Stimulated activated naive CD8-positive, alpha-beta T cell treated with anti-CD3 and anti-CD28 coated beads, Interleukin-15, Interleukin-2, amounts not matched to agents 100 ng/mL and 50 ng/mL, for 24 hours (primary cell): Measurements from ENCODE around the gene CYB5D1.
A peak's percentile ranks its signal among the peaks of the same experiment; 100 is the strongest.

Experiments
- H3K27ac Mint-ChIP-seq: one replicate; pipeline ENCODE4 v1.8.0; 2021; ENCODE audit warnings: mild to moderate bottlenecking, mixed read lengths
- H3K27me3 Mint-ChIP-seq: one replicate; pipeline ENCODE4 v1.8.0; 2021; ENCODE audit warnings: mixed read lengths
- H3K36me3 Mint-ChIP-seq: one replicate; pipeline ENCODE4 v1.8.0; 2021; ENCODE audit warnings: low read depth, mixed read lengths
- H3K4me1 Mint-ChIP-seq: one replicate; pipeline ENCODE4 v1.8.0; 2021; ENCODE audit warnings: low read depth, mixed read lengths
- H3K4me3 Mint-ChIP-seq: one replicate; pipeline ENCODE4 v1.8.0; 2021; ENCODE audit warnings: mild to moderate bottlenecking, mixed read lengths
- H3K9me3 Mint-ChIP-seq: one replicate; pipeline ENCODE4 v1.8.0; 2021; ENCODE audit warnings: mixed read lengths

Gene CYB5D1

GRCh38 chr17:7825206-7825990 lies 32.4 kb upstream of the CYB5D1 start:
- no peak overlapping the region for H3K27ac Mint-ChIP-seq
- H3K27me3 Mint-ChIP-seq: peaks cover 3% of the 10 kb centered on the region
- H3K4me3 Mint-ChIP-seq: no peak overlapping the region

GRCh38 chr17:7830616-7831015 lies 27.2 kb upstream of the CYB5D1 start:
- H3K9me3 Mint-ChIP-seq: no peaks in the 10 kb centered on the region
- H3K27me3 Mint-ChIP-seq: peaks cover 7% of the 10 kb centered on the region
- peaks cover 19% of the 10 kb centered on the region for H3K4me1 Mint-ChIP-seq

More at GRCh38 chr17:7825206-7825990, 32.4 kb upstream of the CYB5D1 start:
- H3K9me3 Mint-ChIP-seq: no peaks in the 10 kb centered on the region
- no peaks in the 10 kb centered on the region for H3K4me1 Mint-ChIP-seq
- H3K36me3 Mint-ChIP-seq: no peaks in the 10 kb centered on the region

GRCh38 chr17:7831233-7831632 lies 26.6 kb upstream of the CYB5D1 start:
- Mint-ChIP-seq H3K36me3 (no peaks in the 10 kb centered on the region), H3K4me3 (no peak overlapping the region), H3K27ac (no peak overlapping the region), H3K27me3 (peaks cover 7% of the 10 kb centered on the region), H3K9me3 (no peaks in the 10 kb centered on the region), H3K4me1 (peaks cover 22% of the 10 kb centered on the region)

More at GRCh38 chr17:7830616-7831015, 27.2 kb upstream of the CYB5D1 start:
- Mint-ChIP-seq H3K36me3 (no peaks in the 10 kb centered on the region), H3K4me3 (no peak overlapping the region), H3K27ac (no peak overlapping the region)

DNA sequence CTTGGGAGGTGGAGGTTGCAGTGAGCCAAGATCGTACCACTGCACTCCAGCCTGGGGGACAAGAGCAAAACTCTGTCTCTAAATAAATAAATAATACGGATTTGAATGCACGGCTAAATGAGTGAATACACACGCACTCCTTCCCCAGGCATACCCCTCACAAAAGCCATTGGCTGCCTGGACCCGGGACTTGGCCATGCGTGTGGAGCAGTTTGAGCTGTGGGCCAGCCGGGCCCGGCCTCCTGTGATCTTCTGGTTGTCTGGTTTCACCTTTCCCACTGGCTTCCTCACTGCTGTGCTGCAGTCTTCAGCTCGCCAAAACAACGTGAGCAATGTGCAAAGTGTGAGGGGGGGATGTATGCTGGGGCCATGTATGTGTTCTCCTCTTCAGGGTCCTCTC lies 25.4 kb upstream of the CYB5D1 start:
- Mint-ChIP-seq H3K9me3 (no peaks in the 10 kb centered on the region), H3K27me3 (peaks cover 7% of the 10 kb centered on the region), H3K36me3 (no peaks in the 10 kb centered on the region), H3K4me3 (no peak overlapping the region), H3K27ac (no peak overlapping the region), H3K4me1 (peaks cover 34% of the 10 kb centered on the region)

- Mint-ChIP-seq H3K4me3 (peak overlapping the region; percentile 90), H3K27me3 (peaks cover 4% of the 10 kb centered on the region), H3K36me3 (no peaks in the 10 kb centered on the region), H3K27ac (peak overlapping the region; percentile 66), H3K9me3 (no peaks in the 10 kb centered on the region), H3K4me1 (peaks cover 39% of the 10 kb centered on the region)
Measured at GRCh38 chr17:7833011-7833794, 24.6 kb upstream of the CYB5D1 start.

GRCh38 chr17:7833795-7834541 lies 23.8 kb upstream of the CYB5D1 start, which contains the start of gene KDM6B:
Gene KDM6B (plus strand): TSS chr17:7834217. CDS start chr17:7845555, 11,338 bp downstream.
- H3K36me3 Mint-ChIP-seq: no peaks in the 10 kb centered on the region
- H3K27ac Mint-ChIP-seq: peak within 1 kb of the TSS; percentile 95
- H3K4me3 Mint-ChIP-seq: peak within 1 kb of the TSS; percentile 90
- peaks cover 46% of the 10 kb centered on the region for H3K4me1 Mint-ChIP-seq
- peaks cover 4% of the 10 kb centered on the region for H3K27me3 Mint-ChIP-seq
- no peaks in the 10 kb centered on the region for H3K9me3 Mint-ChIP-seq

GRCh38 chr17:7834542-7834956 lies 23.3 kb upstream of the CYB5D1 start:
- Mint-ChIP-seq H3K4me1 (peaks cover 51% of the 10 kb centered on the region), H3K36me3 (no peaks in the 10 kb centered on the region), H3K4me3 (peak overlapping the region; percentile 90), H3K27me3 (peaks cover 4% of the 10 kb centered on the region), H3K27ac (peak overlapping the region; percentile 95), H3K9me3 (no peaks in the 10 kb centered on the region)

GRCh38 chr17:7834957-7835813 lies 22.6 kb upstream of the CYB5D1 start:
- peak overlapping the region; percentile 90 for H3K4me3 Mint-ChIP-seq

GRCh38 chr17:7835814-7836595 lies 21.8 kb upstream of the CYB5D1 start:
- no peaks in the 10 kb centered on the region for H3K9me3 Mint-ChIP-seq
- H3K36me3 Mint-ChIP-seq: peaks cover 3% of the 10 kb centered on the region
- peaks cover 66% of the 10 kb centered on the region for H3K4me1 Mint-ChIP-seq
- H3K27ac Mint-ChIP-seq: peak overlapping the region; percentile 93
- H3K27me3 Mint-ChIP-seq: peaks cover 4% of the 10 kb centered on the region
- H3K4me3 Mint-ChIP-seq: peak overlapping the region; percentile 93

More at GRCh38 chr17:7834957-7835813, 22.6 kb upstream of the CYB5D1 start:
- H3K4me1 Mint-ChIP-seq: peaks cover 58% of the 10 kb centered on the region
- peak overlapping the region; percentile 95 for H3K27ac Mint-ChIP-seq
- H3K9me3 Mint-ChIP-seq: no peaks in the 10 kb centered on the region
- H3K27me3 Mint-ChIP-seq: peaks cover 4% of the 10 kb centered on the region
- H3K36me3 Mint-ChIP-seq: peaks cover 3% of the 10 kb centered on the region

- peak overlapping the region; percentile 93 for H3K27ac Mint-ChIP-seq
- H3K36me3 Mint-ChIP-seq: peaks cover 3% of the 10 kb centered on the region
- H3K9me3 Mint-ChIP-seq: no peaks in the 10 kb centered on the region
- peaks cover 72% of the 10 kb centered on the region for H3K4me1 Mint-ChIP-seq
- H3K4me3 Mint-ChIP-seq: peak overlapping the region; percentile 93
- peaks cover 4% of the 10 kb centered on the region for H3K27me3 Mint-ChIP-seq
Measured at GRCh38 chr17:7836596-7837407, 21.0 kb upstream of the CYB5D1 start.

GRCh38 chr17:7837408-7838088 lies 20.3 kb upstream of the CYB5D1 start:
- H3K4me1 Mint-ChIP-seq: peaks cover 78% of the 10 kb centered on the region
- no peaks in the 10 kb centered on the region for H3K9me3 Mint-ChIP-seq
- H3K27me3 Mint-ChIP-seq: peaks cover 4% of the 10 kb centered on the region
- peak overlapping the region; percentile 93 for H3K27ac Mint-ChIP-seq
- H3K36me3 Mint-ChIP-seq: peaks cover 3% of the 10 kb centered on the region
- H3K4me3 Mint-ChIP-seq: peak overlapping the region; percentile 93
